ENCODE results near the gene OCA2. TPM values are rescaled to one million over a fixed set of nuclear protein-coding genes. Genes with fewer than 3 reads are reported as not detected.
"Not testable (repeated sequence)": the region's sequence is repeated elsewhere in the genome, so short reads cannot be mapped to it uniquely, and the experiment has no call there.

The OCA2 gene
- total RNA-seq, 1 donor from 2014 or later = 2.8 TPM

DNA sequence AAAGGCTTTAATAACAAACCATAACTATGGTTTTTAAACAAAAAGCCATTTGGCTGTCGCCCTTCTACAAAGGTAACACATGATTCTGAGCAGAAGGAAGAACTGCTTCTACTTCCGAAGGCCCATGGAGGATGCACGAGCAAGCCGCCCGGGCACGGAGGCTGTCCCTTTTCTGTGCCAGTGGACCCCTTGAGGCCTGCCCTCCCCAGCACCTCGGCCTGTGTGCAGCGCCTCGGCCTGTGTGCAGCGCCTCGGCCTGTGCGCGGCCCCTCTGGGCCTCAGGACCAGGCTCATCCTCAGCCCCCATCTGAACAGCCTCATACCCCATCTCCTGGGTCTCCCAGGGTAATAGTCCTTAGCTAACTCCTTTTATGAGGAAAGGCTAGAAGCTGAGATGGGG is 329.5 kb downstream of the OCA2 start:
- H3K27me3 Mint-ChIP-seq = no peaks in the 10 kb centered on the region
- TF ChIP-seq CTCF (conservative IDR thresholded peaks at IDR 0.05) = no peak
- H3K4me3 Mint-ChIP-seq = no peak overlapping the region
- no peaks in the 10 kb centered on the region for H3K36me3 Mint-ChIP-seq
- H3K9me3 Mint-ChIP-seq = no peaks in the 10 kb centered on the region
- no peak for DNase-seq (ENCODE audit: extremely low spot score, unreplicated experiment)
- H3K27ac Mint-ChIP-seq = no peak overlapping the region
- no peaks in the 10 kb centered on the region for H3K4me1 Mint-ChIP-seq (ENCODE audit: unreplicated experiment)

GRCh38 chr15:27768732-27769475 is 330.2 kb downstream of the OCA2 start:
- H3K36me3 Mint-ChIP-seq = no peaks in the 10 kb centered on the region
- no peaks in the 10 kb centered on the region for H3K27me3 Mint-ChIP-seq
- H3K9me3 Mint-ChIP-seq = no peaks in the 10 kb centered on the region
- H3K4me3 Mint-ChIP-seq = no peak overlapping the region
- H3K27ac Mint-ChIP-seq = no peak overlapping the region
- peak; percentile 53 for DNase-seq (ENCODE audit: extremely low spot score, unreplicated experiment)
- TF ChIP-seq CTCF (conservative IDR thresholded peaks at IDR 0.05) = no peak
- no peaks in the 10 kb centered on the region for H3K4me1 Mint-ChIP-seq (ENCODE audit: unreplicated experiment)

DNA sequence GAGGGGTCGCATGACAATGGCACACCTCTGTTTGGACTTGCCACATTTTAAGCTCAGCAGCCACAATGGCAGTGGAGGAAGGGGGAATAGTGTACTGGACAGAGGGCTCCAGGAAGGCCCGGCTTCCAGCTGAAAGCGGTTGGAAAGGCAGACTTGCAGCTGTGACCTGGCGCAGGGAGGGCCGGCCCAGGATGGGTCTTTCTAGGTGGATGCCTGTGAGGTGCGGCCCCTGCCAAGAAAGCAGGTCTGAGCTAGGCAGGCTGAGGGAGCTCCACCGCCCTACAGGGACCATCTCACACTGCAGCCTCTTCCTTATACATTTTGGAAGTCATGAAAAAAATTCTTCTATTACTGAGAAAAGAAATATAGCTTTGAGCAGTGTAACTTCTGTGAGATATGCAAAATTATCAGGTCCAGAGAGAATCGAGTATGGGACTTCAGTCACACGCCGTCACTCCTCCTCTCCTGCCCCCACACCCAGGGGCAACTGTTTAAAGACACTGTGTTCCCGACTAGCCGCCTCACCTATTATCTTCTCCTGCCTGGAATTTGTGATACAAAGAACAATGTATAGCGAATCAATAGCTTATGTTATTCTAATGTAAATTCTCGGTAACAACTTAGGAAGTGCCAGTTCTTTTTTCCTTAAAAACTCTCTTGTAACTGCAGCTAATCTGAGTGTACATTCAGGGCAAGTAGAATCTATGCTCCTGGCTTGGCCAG is 331.0 kb downstream of the OCA2 start:
- Mint-ChIP-seq H3K4me1 (ENCODE audit: unreplicated experiment) (no peaks in the 10 kb centered on the region), H3K27me3 (no peaks in the 10 kb centered on the region), H3K27ac (no peak overlapping the region), H3K9me3 (no peaks in the 10 kb centered on the region), H3K36me3 (no peaks in the 10 kb centered on the region), H3K4me3 (no peak overlapping the region)
- no peak for TF ChIP-seq CTCF (conservative IDR thresholded peaks at IDR 0.05)
- DNase-seq (ENCODE audit: extremely low spot score, unreplicated experiment) = peak; percentile 60

GRCh38 chr15:27767430-27767829 is 331.7 kb downstream of the OCA2 start:
- H3K27me3 Mint-ChIP-seq; H3K4me1 Mint-ChIP-seq (ENCODE audit: unreplicated experiment); H3K27ac Mint-ChIP-seq; H3K4me3 Mint-ChIP-seq; DNase-seq (ENCODE audit: extremely low spot score, unreplicated experiment); H3K9me3 Mint-ChIP-seq; H3K36me3 Mint-ChIP-seq: not testable (repeated sequence)

- TF ChIP-seq CTCF (conservative IDR thresholded peaks at IDR 0.05) = no peak
- no peak overlapping the region for H3K27ac Mint-ChIP-seq
Observed at GRCh38 chr15:27764339-27764738, 334.8 kb downstream of the OCA2 start.

GRCh38 chr15:27763514-27763913 is 335.6 kb downstream of the OCA2 start:
- H3K4me1 Mint-ChIP-seq (ENCODE audit: unreplicated experiment) = no peaks in the 10 kb centered on the region
- H3K4me3 Mint-ChIP-seq = no peak overlapping the region
- no peaks in the 10 kb centered on the region for H3K36me3 Mint-ChIP-seq

More at GRCh38 chr15:27764339-27764738, 334.8 kb downstream of the OCA2 start:
- Mint-ChIP-seq H3K9me3 (no peaks in the 10 kb centered on the region), H3K27me3 (peaks cover 3% of the 10 kb centered on the region), H3K36me3 (no peaks in the 10 kb centered on the region), H3K4me1 (ENCODE audit: unreplicated experiment) (no peaks in the 10 kb centered on the region), H3K4me3 (no peak overlapping the region)
- no peak for DNase-seq (ENCODE audit: extremely low spot score, unreplicated experiment)

More at GRCh38 chr15:27763514-27763913, 335.6 kb downstream of the OCA2 start:
- no peak for DNase-seq (ENCODE audit: extremely low spot score, unreplicated experiment)
- no peak overlapping the region for H3K27ac Mint-ChIP-seq
- TF ChIP-seq CTCF (conservative IDR thresholded peaks at IDR 0.05) = no peak
- peaks cover 4% of the 10 kb centered on the region for H3K27me3 Mint-ChIP-seq
- H3K9me3 Mint-ChIP-seq = no peaks in the 10 kb centered on the region

Data from type B pancreatic cell (in vitro differentiated cells).